Colonic mucosa (tissue), 4 donors: Measurements from ENCODE around the gene PNMA6A. TPM values are rescaled to one million over a fixed set of nuclear protein-coding genes. Genes with fewer than 3 reads are reported as not detected.
"Not testable (repeated sequence)": the region's sequence is repeated elsewhere in the genome, so short reads cannot be mapped to it uniquely, and the experiment has no call there.

Source experiments
- DNase-seq: peaks from one replicate; pipeline ENCODE4 v3.0.0-alpha.2; 2020
- H3K27ac ChIP-seq: fragments of 200-600 bp; one replicate; pipeline ENCODE4 v1.8.0; 2021
- H3K27me3 ChIP-seq: fragments of 200-600 bp; one replicate; pipeline ENCODE4 v1.8.0; 2021
- H3K36me3 ChIP-seq: fragments of 200-600 bp; one replicate; pipeline ENCODE4 v1.8.0; 2021
- H3K4me1 ChIP-seq: fragments of 200-600 bp; one replicate; pipeline ENCODE4 v1.8.0; 2021; ENCODE audit warnings: mild to moderate bottlenecking
- H3K4me3 ChIP-seq: fragments of 200-600 bp; one replicate; pipeline ENCODE4 v1.8.0; 2021
- H3K9ac ChIP-seq, 2 donors: one replicate each; pipeline ENCODE4 v1.7.0; 2013; ENCODE audit warnings: control low read depth in 2 of 2, low read depth in 2 of 2, low read length in 2 of 2
- H3K9me3 ChIP-seq: fragments of 200-600 bp; one replicate; pipeline ENCODE4 v1.8.0; 2021
- CTCF ChIP-seq: fragments of 200-600 bp; IDR thresholded peaks from one replicate; pipeline ENCODE4 v1.8.0; 2022; ENCODE audit warnings: antibody characterized with exemption, mild to moderate bottlenecking
- intact Hi-C: fragments of 100-400 bp; cut with DNase I; formaldehyde crosslinking; loops from one replicate; pipeline ENCODE4 v1.14.1; 2022
- total RNA-seq, 2 donors: library from RNA; stranded (reverse); fragmentation: NEBNext Ultra II Directional in 1 of 2; extraction: Animal tissue kit (Norgen Biotek cat#: 25700) in 1 of 2; gene quantifications; one replicate each; pipeline ENCODE4 v1.2.1, GENCODE V29; 2021
- donor health status: healthy.
- donor health status: DM: no; HTN: no; CAD: no.
- donor health status: DM: no; HTN: no; CAD: no.

Gene PNMA6A
- total RNA-seq, 2 donors from 2014 or later: 0.17 to 0.37 TPM

- Histone ChIP-seq H3K4me3 (no peak overlapping the region), H3K27ac (no peak overlapping the region), H3K4me1 (no peaks in the 10 kb centered on the region), H3K27me3 (no peaks in the 10 kb centered on the region), H3K9ac (no peak overlapping the region), H3K36me3 (no peaks in the 10 kb centered on the region), H3K9me3 (no peaks in the 10 kb centered on the region)
- DNase-seq: no peak
- no peak for TF ChIP-seq CTCF
- intact Hi-C loops: no loop called here
Measured at GRCh38 chrX:153065389-153065788, 6.9 kb upstream of the PNMA6A start.

- H3K9ac ChIP-seq, DNase-seq, H3K36me3 ChIP-seq, intact Hi-C loops, H3K27me3 ChIP-seq, H3K4me3 ChIP-seq, H3K9me3 ChIP-seq, H3K27ac ChIP-seq, H3K4me1 ChIP-seq: not testable (repeated sequence)
Measured at GRCh38 chrX:153066402-153066801, 5.9 kb upstream of the PNMA6A start.

- intact Hi-C loops, H3K4me1 ChIP-seq, H3K9ac ChIP-seq, H3K36me3 ChIP-seq, H3K9me3 ChIP-seq, H3K4me3 ChIP-seq, H3K27ac ChIP-seq, DNase-seq, H3K27me3 ChIP-seq: not testable (repeated sequence)
Measured at GRCh38 chrX:153073331-153073730, 1.1 kb downstream of the PNMA6A start.

GRCh38 chrX:153074262-153074899 is 2.1 kb downstream of the PNMA6A start:
- Histone ChIP-seq H3K9ac (no peak overlapping the region), H3K4me3 (no peak overlapping the region), H3K9me3 (no peaks in the 10 kb centered on the region), H3K27me3 (no peaks in the 10 kb centered on the region), H3K27ac (no peak overlapping the region), H3K4me1 (no peaks in the 10 kb centered on the region), H3K36me3 (no peaks in the 10 kb centered on the region)
- no peak for TF ChIP-seq CTCF
- intact Hi-C loops: no loop called here
- no peak for DNase-seq

DNA sequence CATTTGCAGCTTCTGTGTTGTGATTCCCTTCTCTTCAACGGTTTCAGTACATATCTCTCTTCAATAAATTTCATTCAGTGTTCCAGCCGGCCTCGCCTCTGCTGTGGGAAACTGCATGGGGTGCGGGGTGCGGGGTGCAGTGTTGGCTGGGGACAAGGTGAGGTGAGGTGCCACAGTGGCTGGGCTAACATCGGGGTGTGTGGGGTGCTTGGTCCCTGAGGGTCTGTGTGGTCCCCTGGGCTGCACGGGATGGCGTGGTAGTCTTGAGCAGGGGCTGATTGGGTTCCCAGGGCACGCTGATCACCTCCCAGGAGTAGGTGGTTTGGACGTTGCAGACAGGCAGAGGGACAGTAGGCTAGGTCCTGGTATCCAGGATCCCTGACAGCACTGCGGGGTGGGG is 2.7 kb downstream of the PNMA6A start:
- no peaks in the 10 kb centered on the region for H3K9me3 ChIP-seq
- H3K36me3 ChIP-seq: no peaks in the 10 kb centered on the region
- no peak overlapping the region for H3K9ac ChIP-seq
- intact Hi-C loops: no loop called here
- no peak overlapping the region for H3K4me3 ChIP-seq
- no peak for DNase-seq
- no peaks in the 10 kb centered on the region for H3K4me1 ChIP-seq
- TF ChIP-seq CTCF: no peak
- no peaks in the 10 kb centered on the region for H3K27me3 ChIP-seq
- no peak overlapping the region for H3K27ac ChIP-seq

- H3K27ac ChIP-seq: no peak overlapping the region
- no peak for DNase-seq
- H3K27me3 ChIP-seq: no peaks in the 10 kb centered on the region
- H3K4me1 ChIP-seq: no peaks in the 10 kb centered on the region
- TF ChIP-seq CTCF: no peak
- H3K36me3 ChIP-seq: no peaks in the 10 kb centered on the region
- intact Hi-C loops: no loop called here
- no peaks in the 10 kb centered on the region for H3K9me3 ChIP-seq
- no peak overlapping the region for H3K4me3 ChIP-seq
- H3K9ac ChIP-seq: no peak overlapping the region
Measured at GRCh38 chrX:153075366-153075765, 3.1 kb downstream of the PNMA6A start.

GRCh38 chrX:153077437-153078135 is 5.3 kb downstream of the PNMA6A start:
- intact Hi-C loops, H3K27ac ChIP-seq, H3K9ac ChIP-seq, H3K4me3 ChIP-seq, H3K4me1 ChIP-seq, H3K27me3 ChIP-seq, H3K36me3 ChIP-seq, DNase-seq, H3K9me3 ChIP-seq: not testable (repeated sequence)

DNA sequence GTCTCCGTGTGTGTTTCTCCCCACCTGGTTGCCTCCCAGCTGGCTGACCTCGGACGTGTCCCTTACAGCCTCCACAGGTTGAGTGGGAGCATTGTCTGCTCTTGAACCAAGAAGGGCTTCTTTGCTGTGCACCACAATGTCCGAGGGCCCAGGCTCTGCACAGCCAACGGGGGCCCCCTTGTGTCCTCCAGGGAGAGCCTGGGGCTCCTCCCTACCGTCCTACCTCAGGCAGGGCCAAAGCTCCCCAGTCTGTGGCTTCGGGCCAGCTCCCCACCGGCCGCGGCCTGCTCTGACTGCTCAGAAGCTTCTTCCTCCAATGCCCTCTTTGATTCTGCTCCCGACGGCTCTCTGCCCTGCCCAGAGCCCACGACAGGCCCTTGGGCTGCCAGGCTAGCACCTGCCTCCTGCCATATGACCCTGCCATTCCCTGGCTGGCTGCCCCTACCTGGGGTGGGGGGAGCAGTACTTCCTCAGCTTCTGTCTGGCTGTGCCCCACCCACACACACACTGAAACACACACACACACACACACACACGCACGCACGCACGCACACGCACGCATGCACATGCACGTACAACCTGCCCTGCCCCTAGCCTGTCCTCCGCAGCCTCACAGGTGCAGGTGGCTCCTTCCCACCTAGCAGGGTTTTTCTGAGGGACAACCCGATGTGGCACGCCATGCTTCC is 11.1 kb downstream of the PNMA6A start:
- H3K27me3 ChIP-seq, H3K4me3 ChIP-seq, H3K4me1 ChIP-seq, H3K9ac ChIP-seq, H3K27ac ChIP-seq, H3K36me3 ChIP-seq, intact Hi-C loops, H3K9me3 ChIP-seq, DNase-seq: not testable (repeated sequence)
